Skeletal muscle cell (primary cell): ENCODE measurements around the gene TMEM132D.

ENCODE experiments used
- DNase-seq: peaks from one replicate; pipeline ENCODE4 v3.0.0-alpha.2; 2010; ENCODE audit warnings: low read depth
- H3K4me3 ChIP-seq: 2 replicates; pipeline ENCODE4 v1.5.1; 2011; ENCODE audit warnings: low read depth, mild to moderate bottlenecking, control low read depth, low read length, moderate library complexity

The TMEM132D gene

DNA sequence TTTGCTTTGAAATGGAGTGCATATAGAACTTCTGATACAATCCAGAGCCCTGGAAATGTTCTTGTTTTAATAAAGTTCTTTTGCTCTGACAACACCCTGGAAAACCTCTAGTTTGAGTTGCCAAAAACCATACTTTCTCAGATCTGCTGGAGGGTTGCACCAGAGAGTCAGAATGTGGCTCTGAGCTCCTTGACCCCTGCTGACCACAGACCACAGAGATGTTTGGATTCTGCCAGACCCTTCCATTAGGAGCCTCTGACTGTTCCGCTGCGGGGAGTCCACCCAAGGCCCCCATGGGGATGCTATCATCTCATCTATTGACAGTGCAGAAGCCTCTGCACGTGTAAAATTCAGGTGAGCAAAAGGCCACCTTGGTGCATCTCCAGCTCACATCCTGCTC, 718.0 kb downstream of the TMEM132D start:
- no peak overlapping the region for H3K4me3 ChIP-seq
- no peak for DNase-seq

DNA sequence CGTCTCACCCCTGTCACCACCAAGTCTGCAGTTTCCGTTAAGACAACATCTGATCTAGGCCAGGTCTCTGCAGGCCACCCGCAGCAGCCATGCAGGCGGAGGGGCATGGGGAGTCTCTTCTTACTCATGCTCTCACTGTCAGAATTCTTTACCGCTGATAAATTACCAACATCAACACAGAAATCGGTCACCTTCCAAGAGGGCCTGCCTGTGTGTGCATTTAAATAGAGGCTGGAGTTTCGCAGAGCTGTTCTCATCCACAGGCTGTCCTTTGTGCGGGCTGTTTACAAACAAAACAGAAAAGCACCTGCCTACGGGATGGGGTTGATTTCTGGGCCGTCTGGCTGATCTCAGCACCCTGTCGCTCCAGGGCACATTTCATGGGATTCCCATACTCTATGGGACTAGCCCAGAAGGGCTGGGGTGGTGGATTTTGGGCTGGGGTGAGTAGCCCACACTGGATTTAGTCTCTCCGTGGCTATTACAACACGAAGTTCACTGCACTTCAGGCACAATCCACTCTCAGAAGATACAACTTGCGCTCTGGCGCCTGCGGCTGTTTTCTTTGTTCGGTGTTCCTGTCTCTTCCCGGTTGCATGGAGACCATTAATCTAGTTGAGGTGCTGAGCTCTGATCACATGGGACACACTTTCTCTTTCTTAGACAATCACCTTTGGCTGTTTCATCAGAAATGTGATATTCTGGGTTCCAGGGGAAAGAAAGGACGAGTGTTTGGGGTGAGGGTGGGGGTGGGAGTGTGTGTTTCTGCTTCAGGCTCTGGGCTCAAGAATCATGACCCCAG, 719.5 kb downstream of the TMEM132D start:
- no peak for DNase-seq
- H3K4me3 ChIP-seq, result no peak overlapping the region

DNA sequence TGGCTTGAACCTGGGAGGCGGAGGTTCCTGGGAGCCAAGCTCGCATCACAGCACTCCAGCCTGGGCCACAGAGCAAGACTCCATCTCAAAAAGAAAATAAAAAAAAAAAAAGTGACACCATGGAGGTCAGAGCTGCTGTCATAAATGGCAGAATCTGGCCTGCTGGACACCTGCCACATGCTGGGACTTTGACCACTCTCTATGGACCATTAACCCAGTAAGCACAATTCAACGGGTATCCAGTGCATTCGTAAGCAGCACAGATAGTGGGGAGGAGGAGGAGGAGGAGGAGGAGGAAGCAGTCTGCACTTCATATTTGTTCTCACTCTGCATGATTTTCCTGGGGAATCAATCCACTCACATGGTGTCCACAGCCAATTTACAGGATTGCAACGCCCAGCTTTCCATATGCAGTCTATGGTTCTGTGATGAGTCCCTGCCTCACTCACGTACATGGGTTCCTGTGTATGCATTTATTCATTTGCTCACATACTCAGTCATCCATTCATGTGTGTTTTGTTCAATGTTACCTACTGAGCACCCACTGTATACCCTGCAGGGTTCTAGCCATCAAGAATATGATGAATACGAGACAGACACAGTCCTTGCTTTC, 723.8 kb downstream of the TMEM132D start:
- no peak for DNase-seq
- H3K4me3 ChIP-seq, result no peak overlapping the region

DNA sequence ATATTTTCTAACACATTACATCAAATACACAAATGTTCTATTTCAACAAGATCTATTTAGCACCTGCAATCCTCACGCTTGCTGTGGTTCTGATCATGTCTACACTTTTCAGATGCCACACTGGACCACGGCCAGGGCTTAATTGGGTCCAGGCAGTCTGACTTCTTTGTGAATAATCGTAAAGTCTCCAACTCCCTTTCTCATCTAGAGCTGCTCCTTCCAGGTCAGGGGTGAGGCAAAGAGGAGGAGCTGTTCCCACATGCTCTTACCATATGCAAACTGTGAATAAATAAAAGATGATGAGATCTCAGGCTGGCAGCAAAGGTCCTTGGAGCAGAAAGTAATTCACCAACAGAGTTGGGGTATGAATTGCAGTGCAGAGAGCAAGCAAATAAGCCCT, 733.9 kb downstream of the TMEM132D start:
- H3K4me3 ChIP-seq, result no peak overlapping the region
- no peak for DNase-seq

DNA sequence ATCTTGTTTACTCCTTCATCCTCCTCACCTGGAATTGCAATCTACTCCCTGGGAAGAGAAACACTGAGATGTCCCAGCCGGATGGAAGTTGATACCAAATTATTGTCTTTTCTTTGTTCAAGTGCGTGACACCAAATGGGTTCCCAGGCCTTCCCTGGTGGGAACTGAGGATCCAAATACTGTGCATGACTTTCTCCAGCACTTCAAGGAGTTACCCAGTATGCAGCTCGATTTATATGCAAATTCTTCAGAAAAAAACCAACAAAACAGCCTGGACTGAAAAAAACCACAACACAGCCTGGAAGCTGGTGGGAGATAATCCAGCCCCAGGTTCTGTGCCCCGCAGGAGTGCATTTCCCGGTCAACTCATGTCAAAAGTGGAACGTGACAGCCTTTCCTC, 740.0 kb downstream of the TMEM132D start:
- H3K4me3 ChIP-seq, result no peak overlapping the region
- DNase-seq, result no peak

DNA sequence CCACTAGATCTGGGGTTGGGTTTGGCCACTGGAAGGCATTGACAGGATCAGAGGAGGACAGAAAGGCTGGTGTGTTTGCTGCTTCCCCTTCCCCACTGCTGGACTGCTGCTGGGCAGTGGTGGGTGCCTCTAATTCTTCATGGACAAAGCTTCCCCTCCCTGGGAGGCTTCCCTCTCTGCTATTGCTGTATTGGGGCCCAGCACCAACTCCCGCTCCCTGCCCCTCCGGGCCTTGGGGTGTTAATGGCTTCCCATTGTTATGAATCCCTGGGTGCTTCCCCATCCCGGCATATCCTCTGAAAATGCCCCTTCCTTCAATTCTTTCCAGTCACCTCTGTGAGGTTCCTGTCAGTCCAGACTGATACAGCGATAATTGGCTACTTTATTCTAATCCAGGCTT, 740.4 kb downstream of the TMEM132D start:
- H3K4me3 ChIP-seq, result no peak overlapping the region
- DNase-seq, result no peak

DNA sequence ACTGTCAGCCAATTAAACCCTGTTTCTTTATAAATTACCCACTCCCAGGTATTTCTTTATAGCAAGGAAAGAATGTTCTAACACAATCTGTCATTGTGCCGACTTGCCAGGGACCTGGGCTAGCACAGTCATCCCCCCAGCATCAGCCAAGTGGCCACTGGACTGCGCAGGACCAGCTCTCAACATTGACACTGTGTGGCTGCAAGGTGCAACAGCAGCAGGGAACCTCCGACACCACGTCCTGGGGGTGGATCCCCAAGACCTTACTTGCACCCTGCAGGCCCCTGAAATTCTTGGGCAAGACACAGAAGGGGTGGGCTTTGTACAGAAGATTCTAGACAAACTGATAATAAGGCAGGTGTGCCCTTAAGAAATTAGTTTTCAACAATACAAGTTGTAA, 741.0 kb downstream of the TMEM132D start:
- H3K4me3 ChIP-seq, result no peak overlapping the region
- no peak for DNase-seq

DNA sequence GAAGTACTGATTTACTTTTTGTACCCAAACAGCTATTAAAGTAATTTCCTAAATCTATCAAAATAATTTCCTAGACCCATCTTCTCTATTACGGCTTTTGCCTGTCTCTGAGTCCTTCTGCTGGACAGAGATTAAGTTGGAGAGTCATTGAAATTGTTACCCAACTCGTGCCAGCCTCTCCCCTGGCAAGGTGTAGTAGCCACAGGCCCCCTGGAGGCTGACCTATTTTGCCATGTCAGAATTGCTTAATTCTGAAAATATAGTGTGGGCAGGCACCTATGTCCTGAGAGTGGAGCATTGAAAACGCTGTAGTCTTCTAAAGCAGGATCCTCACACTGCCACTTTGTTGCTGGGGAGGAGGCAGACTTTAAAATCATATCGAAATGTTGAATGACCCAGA, 742.3 kb downstream of the TMEM132D start:
- H3K4me3 ChIP-seq, result no peak overlapping the region
- DNase-seq, result no peak

DNA sequence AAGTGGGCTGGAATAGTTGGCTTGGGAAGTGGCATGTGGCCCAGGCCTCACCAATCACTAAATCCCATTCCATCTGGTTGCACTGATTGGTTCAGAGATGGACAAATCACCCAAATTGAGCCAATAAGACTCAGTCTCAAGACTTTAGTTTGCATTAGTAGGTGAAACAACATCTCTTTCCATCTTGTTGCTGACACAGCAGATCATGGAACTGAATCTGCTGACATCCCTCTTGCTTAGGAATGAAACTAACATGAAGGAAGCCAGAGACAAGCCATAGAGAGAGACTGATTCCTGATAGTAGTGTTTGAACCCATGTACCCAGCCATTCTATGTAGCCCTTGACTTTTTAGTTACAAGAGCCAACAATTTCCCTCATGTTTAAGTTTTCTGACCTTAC, 743.5 kb downstream of the TMEM132D start:
- H3K4me3 ChIP-seq, result no peak overlapping the region
- DNase-seq, result no peak

DNA sequence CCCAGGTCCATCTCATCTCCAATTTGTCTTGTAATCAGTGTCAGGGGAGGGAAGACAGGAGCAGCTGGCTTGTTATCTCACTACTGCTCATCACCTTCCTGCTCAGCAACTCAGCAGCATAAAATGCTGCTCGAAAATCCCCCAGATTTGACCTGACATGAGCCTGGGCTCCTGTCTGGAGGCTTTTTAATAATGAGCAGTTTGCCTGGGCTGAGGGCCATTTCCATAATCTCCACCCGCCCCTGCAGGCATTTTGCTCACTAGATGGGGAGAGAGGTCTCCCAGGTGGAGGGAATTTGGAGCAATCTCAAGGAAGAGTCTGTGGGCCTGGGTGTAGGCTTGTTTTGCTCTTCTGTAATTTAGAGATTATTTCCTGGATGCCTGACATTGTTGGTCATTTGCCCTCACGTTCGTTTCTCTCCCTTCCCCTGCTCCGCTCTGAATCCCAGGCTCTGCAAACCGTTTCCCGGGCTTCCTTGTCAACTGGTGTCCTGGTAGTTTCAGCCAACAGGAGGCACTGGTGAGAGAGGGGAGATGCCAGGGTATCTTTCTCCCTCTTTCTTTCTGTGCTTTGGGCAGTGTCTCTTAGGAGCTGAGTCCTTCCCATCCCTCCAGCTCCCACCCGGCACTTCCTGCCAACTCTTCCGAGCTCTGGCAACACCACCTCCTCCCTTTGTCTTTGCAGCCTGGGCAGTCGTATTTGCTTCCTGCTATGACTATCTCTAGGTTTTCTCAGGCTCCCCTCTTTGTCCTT, 751.3 kb downstream of the TMEM132D start:
- no peak overlapping the region for H3K4me3 ChIP-seq
- DNase-seq, result no peak

DNA sequence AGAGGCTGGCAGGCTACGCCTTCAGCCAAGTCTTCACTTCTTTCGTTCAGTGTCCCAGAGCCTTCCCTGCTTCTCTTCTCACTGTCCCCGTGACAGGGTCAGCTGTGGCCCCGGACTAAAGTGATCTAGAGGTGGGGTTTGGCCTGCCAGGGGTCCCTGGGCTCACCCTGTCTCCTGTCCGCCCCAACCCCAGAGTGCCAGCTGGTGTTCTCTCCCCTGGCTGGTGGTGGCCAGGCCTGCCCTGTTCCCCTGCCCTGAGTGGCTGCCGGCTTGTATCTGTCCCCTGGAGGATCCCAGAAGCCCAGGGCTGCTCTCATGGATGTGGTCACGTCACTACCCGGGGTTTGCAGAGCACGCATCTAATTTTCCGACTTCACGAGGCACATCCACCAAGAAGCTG, 753.1 kb downstream of the TMEM132D start:
- no peak overlapping the region for H3K4me3 ChIP-seq
- DNase-seq, result no peak

DNA sequence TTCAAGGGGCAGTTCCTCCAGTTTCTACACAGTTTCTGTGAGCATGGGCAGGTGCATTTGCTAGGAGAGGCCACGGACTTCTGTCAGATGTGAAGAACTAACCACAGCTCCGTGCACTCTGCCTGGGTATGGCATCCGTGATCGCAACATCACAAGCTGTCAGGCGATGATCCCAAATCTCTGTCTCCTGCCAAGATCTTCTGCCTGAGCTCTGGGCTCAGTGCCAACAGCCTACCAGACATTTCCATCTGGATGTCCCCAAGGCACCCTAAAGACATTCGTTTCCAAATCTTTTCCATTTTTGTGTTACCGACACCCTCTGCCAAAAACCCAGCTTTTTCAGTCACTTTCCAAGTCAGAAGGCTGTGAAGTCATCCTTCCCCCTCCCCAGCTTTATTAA, 758.4 kb downstream of the TMEM132D start:
- H3K4me3 ChIP-seq, result no peak overlapping the region
- DNase-seq, result no peak

DNA sequence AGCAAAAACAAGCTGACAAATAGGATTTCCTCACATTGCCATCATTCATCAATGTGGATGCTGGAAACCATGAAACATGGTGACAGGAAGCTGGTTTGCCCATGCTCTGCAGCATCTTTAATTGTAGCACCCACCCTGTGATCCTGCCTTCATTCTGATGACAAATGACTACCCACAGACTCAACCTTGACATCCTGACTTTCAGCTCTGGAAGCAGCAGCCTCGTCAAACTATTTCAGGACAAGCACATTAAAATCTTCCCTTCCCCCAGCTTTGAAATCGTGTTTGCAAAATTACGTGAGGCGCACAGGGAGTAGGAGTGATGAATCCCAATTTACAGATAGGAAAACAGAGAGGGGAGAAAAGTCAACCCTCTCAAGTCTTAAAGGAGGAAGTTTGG, 765.0 kb downstream of the TMEM132D start:
- DNase-seq, result no peak

DNA sequence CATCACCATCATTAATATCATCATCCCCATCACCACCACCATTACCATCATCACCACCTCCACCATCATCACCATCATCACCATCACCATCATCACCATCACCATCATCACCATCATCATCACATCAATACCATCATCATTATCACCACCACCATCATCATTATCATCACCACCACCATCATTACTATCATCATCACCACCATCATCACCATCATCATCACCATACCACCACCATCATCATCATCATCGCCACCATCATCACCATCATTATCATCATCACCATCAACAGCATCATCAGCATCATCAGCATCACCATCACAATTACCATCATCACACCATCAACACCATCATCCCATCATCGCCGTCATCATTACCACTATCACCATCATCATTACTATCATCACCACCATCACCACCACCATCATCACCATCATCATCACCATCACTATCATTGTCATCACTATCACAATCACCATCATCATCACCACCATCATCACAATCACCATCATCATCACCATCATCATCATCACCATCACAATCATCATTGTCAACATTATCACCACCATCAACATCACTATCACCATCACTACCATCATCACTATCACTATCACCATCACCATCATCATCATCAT, 767.0 kb downstream of the TMEM132D start:
- no peak for DNase-seq
- no peak overlapping the region for H3K4me3 ChIP-seq

More for the DNA sequence above, 765.0 kb downstream of the TMEM132D start:
- H3K4me3 ChIP-seq, result no peak overlapping the region

DNA sequence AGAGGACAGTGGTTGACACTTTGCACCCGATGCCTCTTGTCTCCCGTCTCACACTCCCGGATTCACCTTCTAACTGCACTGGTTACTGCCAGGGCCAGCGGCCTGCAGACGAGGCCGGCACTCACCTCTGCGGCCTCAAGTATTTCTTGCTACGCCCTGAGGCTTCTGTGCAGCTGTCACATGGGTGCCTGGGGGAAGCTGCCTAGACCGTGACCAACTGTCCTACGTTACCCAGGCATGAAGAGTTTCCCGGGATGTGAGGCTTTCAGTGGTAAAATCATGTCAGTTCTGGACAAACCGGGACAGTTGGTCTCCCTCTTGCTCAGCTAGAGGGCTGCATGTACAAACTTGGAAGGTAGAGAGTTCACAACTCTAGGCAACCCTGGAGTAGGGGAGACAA, 776.1 kb downstream of the TMEM132D start:
- no peak overlapping the region for H3K4me3 ChIP-seq
- no peak for DNase-seq

DNA sequence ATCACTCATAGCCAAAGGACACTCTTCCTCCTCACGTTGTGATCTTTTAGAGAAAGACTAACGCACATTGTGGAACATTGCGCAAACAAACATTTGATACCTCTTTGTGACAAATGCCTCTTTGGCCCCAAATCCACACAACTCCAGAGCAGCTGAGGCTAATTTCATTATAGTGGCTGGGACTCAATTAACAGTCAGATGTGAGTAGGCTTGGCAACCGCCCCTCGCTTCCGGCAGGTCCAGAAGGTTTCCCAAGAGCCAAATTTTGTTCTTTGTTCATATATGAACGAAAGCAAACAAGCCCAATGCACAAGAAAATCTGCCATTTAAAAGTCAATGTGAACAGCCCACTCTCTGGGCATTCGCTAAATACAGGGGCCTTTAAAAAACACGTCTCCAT, 776.6 kb downstream of the TMEM132D start:
- no peak for DNase-seq
- H3K4me3 ChIP-seq, result no peak overlapping the region

DNA sequence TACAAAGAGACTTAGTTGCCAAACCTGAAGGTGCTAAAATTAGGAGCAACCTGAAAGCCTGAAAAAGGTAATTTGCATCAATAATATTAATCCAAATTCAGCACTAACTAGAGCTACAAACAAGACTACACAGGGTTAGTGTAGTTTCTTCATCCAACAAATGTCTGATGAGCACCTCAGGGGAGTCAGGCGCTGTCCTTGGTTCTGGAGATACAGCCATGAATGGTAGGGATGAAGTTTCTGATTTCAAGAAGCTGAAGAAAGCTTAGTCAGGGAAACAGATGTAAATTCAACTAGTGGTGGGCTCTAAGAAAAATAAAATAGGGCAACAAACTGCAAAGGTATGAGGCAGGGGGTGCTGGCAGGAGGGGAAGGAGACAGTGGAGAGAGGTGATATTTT, 784.3 kb downstream of the TMEM132D start:
- no peak for DNase-seq

DNA sequence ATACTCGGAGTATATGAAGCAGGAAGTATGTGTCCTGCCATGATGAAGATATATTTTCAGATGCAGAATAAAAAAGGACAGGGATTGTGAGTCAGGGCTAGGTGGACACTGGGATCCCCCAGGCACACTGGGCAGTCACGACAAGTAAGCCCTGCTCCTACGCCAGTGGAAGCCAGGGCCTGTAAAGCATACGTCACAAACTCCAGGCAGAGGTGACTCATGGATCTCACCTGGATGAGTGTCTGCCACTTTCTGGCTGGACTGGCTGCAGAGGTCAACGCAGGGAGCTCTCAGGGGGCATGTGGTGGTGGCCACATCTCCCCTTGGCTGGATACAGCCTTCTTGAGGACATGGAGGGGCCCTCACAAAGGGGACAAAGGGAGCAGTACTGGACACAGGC, 788.3 kb downstream of the TMEM132D start:
- H3K4me3 ChIP-seq, result no peak overlapping the region
- no peak for DNase-seq

More for the DNA sequence above, 784.3 kb downstream of the TMEM132D start:
- no peak overlapping the region for H3K4me3 ChIP-seq

DNA sequence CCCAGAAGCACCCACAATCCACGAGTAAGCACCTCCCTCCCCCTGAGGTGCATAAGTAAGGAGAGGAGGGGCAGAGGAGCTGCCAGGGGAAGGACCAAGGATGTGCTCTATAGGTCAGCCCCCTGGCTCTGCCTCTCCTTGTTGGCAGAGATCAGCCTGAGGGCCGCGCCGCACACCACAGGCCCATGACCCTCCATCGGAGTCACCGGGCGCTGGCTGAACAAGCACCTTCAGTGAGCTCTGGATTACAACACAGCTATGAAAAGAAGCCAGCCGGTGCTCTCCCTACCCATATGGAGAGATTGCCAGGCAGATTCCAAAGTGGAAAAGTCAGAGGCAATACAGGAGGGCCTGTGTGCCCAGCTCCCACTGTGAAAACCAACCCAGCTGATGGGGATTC, 793.2 kb downstream of the TMEM132D start:
- DNase-seq, result no peak
- H3K4me3 ChIP-seq, result no peak overlapping the region
